ENCODE measurements around the gene ITPR2. TPM values are rescaled to one million over a fixed set of nuclear protein-coding genes. Genes with fewer than 3 reads are reported as not detected.

The ITPR2 gene
- total RNA-seq, 1 donor from 2014 or later: 15.8 TPM

DNA sequence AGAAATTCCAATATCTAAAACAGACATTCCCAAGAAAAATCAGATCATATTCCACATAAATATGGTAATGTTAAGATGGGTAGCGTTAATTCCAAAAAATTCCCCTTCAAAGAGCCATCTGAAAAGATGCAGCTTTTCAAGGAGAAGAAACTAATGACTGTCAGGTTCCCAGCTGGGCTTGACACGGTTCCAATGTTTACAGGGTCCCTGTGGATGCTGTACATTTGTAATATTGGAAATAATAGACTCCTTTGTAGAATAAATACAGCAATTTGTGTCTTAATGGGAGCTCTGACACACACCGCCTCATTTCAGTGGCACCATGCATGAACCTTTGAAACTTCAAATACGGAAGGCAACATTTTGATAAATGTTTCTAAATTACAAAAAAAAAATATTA, 140.6 kb downstream of the ITPR2 start:
- no peak for TF ChIP-seq CTCF (IDR thresholded peaks at IDR 0.05; ENCODE audit: borderline replicate concordance)
- Histone ChIP-seq H3K4me3 (no peak overlapping the region), H3K9me3 (replicated peaks) (no peaks in the 10 kb centered on the region), H3K4me1 (no peaks in the 10 kb centered on the region), H3K27ac (replicated peaks) (no peak overlapping the region), H3K36me3 (peaks cover 27% of the 10 kb centered on the region), H3K27me3 (ENCODE audit: low read depth) (no peaks in the 10 kb centered on the region)
- no peak for DNase-seq
- intact Hi-C loops (cut with micrococcal nuclease): no loop called here

- intact Hi-C loops (cut with micrococcal nuclease): no loop called here
- Histone ChIP-seq H3K4me1 (no peaks in the 10 kb centered on the region), H3K27me3 (ENCODE audit: low read depth) (no peaks in the 10 kb centered on the region), H3K9me3 (replicated peaks) (no peaks in the 10 kb centered on the region), H3K36me3 (peaks cover 24% of the 10 kb centered on the region), H3K27ac (replicated peaks) (no peak overlapping the region), H3K4me3 (no peak overlapping the region)
- TF ChIP-seq CTCF (IDR thresholded peaks at IDR 0.05; ENCODE audit: borderline replicate concordance): no peak
- no peak for DNase-seq
Observed at GRCh38 chr12:26691234-26691970, 141.6 kb downstream of the ITPR2 start.

DNA sequence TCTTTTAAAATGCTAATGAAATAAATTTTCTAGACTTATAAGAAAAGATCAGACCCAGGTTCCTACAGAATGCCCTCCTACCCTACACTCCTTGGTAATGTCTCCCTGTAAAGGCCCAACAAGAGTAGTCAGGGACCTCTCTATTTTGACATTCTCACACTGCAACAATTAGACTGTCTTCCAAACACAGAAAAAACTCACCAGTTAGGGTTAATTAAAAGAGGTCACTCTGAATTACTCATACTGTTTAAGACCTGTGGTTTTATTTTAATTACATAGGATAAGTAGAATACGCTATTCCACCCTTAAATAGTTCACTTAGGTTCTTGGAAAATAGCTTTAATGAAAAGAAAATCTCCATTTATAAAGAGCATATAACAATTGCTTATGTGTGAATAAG, 142.4 kb downstream of the ITPR2 start:
- no peak for DNase-seq
- H3K27me3 ChIP-seq (ENCODE audit: low read depth): no peaks in the 10 kb centered on the region
- H3K4me1 ChIP-seq: no peaks in the 10 kb centered on the region
- H3K4me3 ChIP-seq: no peak overlapping the region
- H3K36me3 ChIP-seq: peaks cover 20% of the 10 kb centered on the region
- intact Hi-C loops (cut with micrococcal nuclease): no loop called here
- H3K27ac ChIP-seq (replicated peaks): no peak overlapping the region
- H3K9me3 ChIP-seq (replicated peaks): no peaks in the 10 kb centered on the region
- TF ChIP-seq CTCF (IDR thresholded peaks at IDR 0.05; ENCODE audit: borderline replicate concordance): no peak

DNA sequence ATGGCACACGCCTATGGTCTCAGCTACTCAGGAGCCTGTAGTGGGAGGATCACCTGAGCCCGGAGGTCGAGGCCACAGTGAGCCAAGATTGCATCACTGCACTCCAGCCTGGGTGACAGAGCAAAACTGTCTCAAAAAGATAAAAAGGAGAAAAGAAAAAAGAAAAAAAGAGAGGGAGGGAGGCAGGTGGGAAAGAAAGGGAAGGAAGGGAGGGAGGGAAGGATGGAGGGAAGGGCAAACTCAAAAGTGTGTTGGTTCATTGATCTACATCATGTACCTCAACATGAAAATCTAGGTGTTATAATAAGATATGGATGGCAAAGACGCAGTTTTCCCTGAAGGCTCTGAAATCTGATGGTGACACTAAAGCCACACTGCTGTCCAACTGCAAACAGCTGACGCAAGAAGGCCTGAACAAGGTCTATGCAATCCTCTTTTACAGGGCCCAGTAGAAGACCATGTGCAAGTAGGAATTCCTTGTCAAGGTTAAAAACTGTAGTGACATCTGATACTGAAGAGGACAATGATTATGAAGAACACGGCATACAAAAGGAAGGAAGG, 143.6 kb downstream of the ITPR2 start:
- no peak for DNase-seq
- peaks cover 18% of the 10 kb centered on the region for H3K36me3 ChIP-seq
- no peaks in the 10 kb centered on the region for H3K4me1 ChIP-seq
- peaks cover under 1% of the 10 kb centered on the region for H3K9me3 ChIP-seq (replicated peaks)
- intact Hi-C loops (cut with micrococcal nuclease): no loop called here
- H3K27me3 ChIP-seq (ENCODE audit: low read depth): no peaks in the 10 kb centered on the region
- no peak overlapping the region for H3K4me3 ChIP-seq
- no peak overlapping the region for H3K27ac ChIP-seq (replicated peaks)
- TF ChIP-seq CTCF (IDR thresholded peaks at IDR 0.05; ENCODE audit: borderline replicate concordance): no peak

DNA sequence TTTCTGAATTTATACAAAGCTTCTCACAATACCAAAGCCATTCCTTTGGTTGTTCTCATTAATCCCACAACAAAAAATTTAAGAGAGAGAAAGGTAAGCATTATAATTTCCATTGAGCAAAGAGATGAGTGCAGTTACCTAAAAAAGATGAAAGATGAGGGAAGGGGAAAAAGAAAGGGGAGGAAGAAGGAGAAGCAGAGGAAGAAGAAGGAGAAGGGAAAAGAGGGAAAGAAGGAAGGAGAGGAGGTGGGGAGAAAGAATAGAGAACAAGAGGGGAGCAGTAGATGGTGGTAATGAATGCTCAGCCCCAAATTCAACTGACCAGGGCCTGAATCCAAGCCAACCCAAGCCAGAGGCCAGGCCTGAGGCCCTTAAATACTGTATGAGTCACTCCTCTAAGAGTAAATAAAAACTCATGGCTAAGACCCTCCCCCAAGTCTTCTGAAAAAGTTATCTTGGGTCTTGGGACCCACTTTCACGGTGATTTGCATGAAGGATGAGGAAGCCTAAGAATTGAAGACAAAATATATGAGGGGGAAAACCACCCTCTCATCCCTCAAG, 144.6 kb downstream of the ITPR2 start:
- TF ChIP-seq CTCF (IDR thresholded peaks at IDR 0.05; ENCODE audit: borderline replicate concordance): no peak
- intact Hi-C loops (cut with micrococcal nuclease): no loop called here
- DNase-seq: no peak
- no peak overlapping the region for H3K27ac ChIP-seq (replicated peaks)
- no peaks in the 10 kb centered on the region for H3K27me3 ChIP-seq (ENCODE audit: low read depth)
- peaks cover 23% of the 10 kb centered on the region for H3K36me3 ChIP-seq
- H3K4me1 ChIP-seq: no peaks in the 10 kb centered on the region
- peaks cover 10% of the 10 kb centered on the region for H3K9me3 ChIP-seq (replicated peaks)
- no peak overlapping the region for H3K4me3 ChIP-seq
